ENCODE measurements around the gene ADCY2.
A peak's percentile ranks its signal among the peaks of the same experiment; 100 is the strongest.

Gene ADCY2

GRCh38 chr5:7866196-7866595 is 470.3 kb downstream of the ADCY2 start:
- H3K4me1 ChIP-seq (ENCODE audit: control insufficient read depth, low read length), result peaks cover 35% of the 10 kb centered on the region
- peaks cover 13% of the 10 kb centered on the region for H4K20me1 ChIP-seq (ENCODE audit: control insufficient read depth, insufficient read depth, low read depth, low read length)
- H3K27ac ChIP-seq (ENCODE audit: low read depth, low read length), result no peak overlapping the region
- no peaks in the 10 kb centered on the region for H3K27me3 ChIP-seq (ENCODE audit: control insufficient read depth, low read length)
- peaks cover 76% of the 10 kb centered on the region for H3K36me3 ChIP-seq (ENCODE audit: control insufficient read depth, low read length)
- 0 out of 2 replicates have a peak overlapping the region, but pooled peaks have one; percentile 4 for H3K4me3 ChIP-seq (ENCODE audit: low read length)
- H3K9me2 ChIP-seq (replicated peaks; ENCODE audit: control insufficient read depth, low read length), result no peaks in the 10 kb centered on the region
- H3K9me3 ChIP-seq (ENCODE audit: control insufficient read depth, insufficient read depth, low read length), result no peaks in the 10 kb centered on the region
- H3K4me2 ChIP-seq (ENCODE audit: low read length), result peak overlapping the region; percentile 23
- no peaks in the 10 kb centered on the region for H3F3A ChIP-seq (ENCODE audit: control insufficient read depth, insufficient read depth)
- TF ChIP-seq EZH2phosphoT487 (IDR thresholded peaks at IDR 0.05; ENCODE audit: borderline replicate concordance, low read length), result no peak
- TF ChIP-seq CTCF (IDR thresholded peaks at IDR 0.05; ENCODE audit: low read depth, low read length, poor library complexity, severe bottlenecking), result no peak
- H3K79me2 ChIP-seq (ENCODE audit: control insufficient read depth, low read length), result peaks cover 69% of the 10 kb centered on the region

GRCh38 chr5:7867260-7867659 is 471.3 kb downstream of the ADCY2 start:
- Histone ChIP-seq H3K27ac (ENCODE audit: low read depth, low read length) (no peak overlapping the region), H3K36me3 (ENCODE audit: control insufficient read depth, low read length) (peaks cover 78% of the 10 kb centered on the region), H3K9me2 (replicated peaks; ENCODE audit: control insufficient read depth, low read length) (no peaks in the 10 kb centered on the region), H3K4me2 (ENCODE audit: low read length) (peak overlapping the region; percentile 72), H3K4me3 (ENCODE audit: low read length) (peak overlapping the region; percentile 81), H3K4me1 (ENCODE audit: control insufficient read depth, low read length) (peaks cover 45% of the 10 kb centered on the region), H3K27me3 (ENCODE audit: control insufficient read depth, low read length) (no peaks in the 10 kb centered on the region), H3F3A (ENCODE audit: control insufficient read depth, insufficient read depth) (no peaks in the 10 kb centered on the region), H4K20me1 (ENCODE audit: control insufficient read depth, insufficient read depth, low read depth, low read length) (peaks cover 19% of the 10 kb centered on the region), H3K79me2 (ENCODE audit: control insufficient read depth, low read length) (peaks cover 79% of the 10 kb centered on the region), H3K9me3 (ENCODE audit: control insufficient read depth, insufficient read depth, low read length) (no peaks in the 10 kb centered on the region)
- TF ChIP-seq CTCF (IDR thresholded peaks at IDR 0.05; ENCODE audit: low read depth, low read length, poor library complexity, severe bottlenecking) (no peak), EZH2phosphoT487 (IDR thresholded peaks at IDR 0.05; ENCODE audit: borderline replicate concordance, low read length) (no peak)

GRCh38 chr5:7868427-7868772 is 472.5 kb downstream of the ADCY2 start:
- H3K9me2 ChIP-seq (replicated peaks; ENCODE audit: control insufficient read depth, low read length), result no peaks in the 10 kb centered on the region
- peaks cover 26% of the 10 kb centered on the region for H4K20me1 ChIP-seq (ENCODE audit: control insufficient read depth, insufficient read depth, low read depth, low read length)
- no peaks in the 10 kb centered on the region for H3F3A ChIP-seq (ENCODE audit: control insufficient read depth, insufficient read depth)
- peak overlapping the region; percentile 72 for H3K4me2 ChIP-seq (ENCODE audit: low read length)
- peaks cover 54% of the 10 kb centered on the region for H3K4me1 ChIP-seq (ENCODE audit: control insufficient read depth, low read length)
- peaks cover 91% of the 10 kb centered on the region for H3K79me2 ChIP-seq (ENCODE audit: control insufficient read depth, low read length)
- H3K9me3 ChIP-seq (ENCODE audit: control insufficient read depth, insufficient read depth, low read length), result no peaks in the 10 kb centered on the region
- H3K27me3 ChIP-seq (ENCODE audit: control insufficient read depth, low read length), result no peaks in the 10 kb centered on the region
- TF ChIP-seq CTCF (IDR thresholded peaks at IDR 0.05; ENCODE audit: low read depth, low read length, poor library complexity, severe bottlenecking) (no peak), EZH2phosphoT487 (IDR thresholded peaks at IDR 0.05; ENCODE audit: borderline replicate concordance, low read length) (no peak)
- peak overlapping the region; percentile 81 for H3K4me3 ChIP-seq (ENCODE audit: low read length)
- peaks cover 78% of the 10 kb centered on the region for H3K36me3 ChIP-seq (ENCODE audit: control insufficient read depth, low read length)
- no peak overlapping the region for H3K27ac ChIP-seq (ENCODE audit: low read depth, low read length)

Data from DOHH2 (cell line).